Liver (tissue), 9 donors: ENCODE measurements around the gene NR2F2. TPM values are rescaled to one million over a fixed set of nuclear protein-coding genes. Genes with fewer than 3 reads are reported as not detected.

Experiments
- DNase-seq: peaks from one replicate; pipeline ENCODE4 v3.0.0-alpha.2; 2017; ENCODE audit warnings: low spot score
- H3K27ac ChIP-seq, 2 donors: one replicate each; pipeline ENCODE4 v1.7.0; 2013; ENCODE audit warnings: inconsistent platforms in 2 of 2, low read length in 2 of 2, control low read depth in 1 of 2, low read depth in 1 of 2, mild to moderate bottlenecking in 1 of 2
- H3K27me3 ChIP-seq, 4 donors: one replicate each; pipeline versions ENCODE4 v1.6.1 to v1.7.0; 2013; ENCODE audit warnings: low read length in 3 of 4, inconsistent platforms in 1 of 4, mild to moderate bottlenecking in 1 of 4, moderate library complexity in 1 of 4; ENCODE audit not compliant: control insufficient read depth in 4 of 4, insufficient read depth in 4 of 4
- H3K36me3 ChIP-seq, 4 donors: one replicate each; pipeline versions ENCODE4 v1.6.1 to v1.7.0; 2013; ENCODE audit warnings: low read length in 3 of 4, mild to moderate bottlenecking in 3 of 4, low read depth in 1 of 4, moderate library complexity in 1 of 4; ENCODE audit not compliant: control insufficient read depth in 4 of 4, insufficient read depth in 3 of 4
- H3K4me1 ChIP-seq, 4 donors: one replicate each; pipeline versions ENCODE4 v1.6.1 to v1.7.0; 2013; ENCODE audit warnings: low read length in 3 of 4, mild to moderate bottlenecking in 3 of 4, moderate library complexity in 1 of 4; ENCODE audit not compliant: control insufficient read depth in 4 of 4, insufficient read depth in 4 of 4
- H3K4me3 ChIP-seq, 3 donors: one replicate each; pipeline versions ENCODE4 v1.6.1 to v1.7.0; 2013; ENCODE audit warnings: low read length in 3 of 3, control low read depth in 1 of 3, low read depth in 1 of 3, mild to moderate bottlenecking in 1 of 3
- H3K9ac ChIP-seq, 2 donors: one replicate each; pipeline ENCODE4 v1.7.0; 2013; ENCODE audit warnings: low read length in 2 of 2, mild to moderate bottlenecking in 2 of 2, moderate library complexity in 2 of 2, control low read depth in 1 of 2, low read depth in 1 of 2
- H3K9me3 ChIP-seq, 4 donors: one replicate each; pipeline versions ENCODE4 v1.6.1 to v1.7.0; 2013; ENCODE audit warnings: low read length in 3 of 4; ENCODE audit not compliant: control insufficient read depth in 4 of 4
- ATF3 ChIP-seq: IDR thresholded peaks from 2 replicates; pipeline ENCODE4 v1.6.1; 2016; ENCODE audit warnings: antibody characterized with exemption
- CTCF ChIP-seq: fragments of 150-350 bp; IDR thresholded peaks from 2 replicates; pipeline ENCODE4 v1.5.1; 2017; ENCODE audit warnings: improper control_type of control experiment, low read depth, low read length; ENCODE audit not compliant: missing input control
- EGR1 ChIP-seq, 2 donors: IDR thresholded peaks; 2 replicates each; pipeline ENCODE4 v1.6.1; 2016 to 2018; ENCODE audit warnings: antibody characterized with exemption in 2 of 2, low read depth in 2 of 2
- FOXA1 ChIP-seq: IDR thresholded peaks from 2 replicates; pipeline ENCODE4 v1.6.1; 2016; ENCODE audit warnings: antibody characterized with exemption
- FOXA2 ChIP-seq: IDR thresholded peaks from 2 replicates; pipeline ENCODE4 v1.6.1; 2016; ENCODE audit warnings: antibody characterized with exemption
- GABPA ChIP-seq, 2 donors: IDR thresholded peaks in 1 of 2; conservative IDR thresholded peaks in 1 of 2; 2 replicates each; pipeline ENCODE4 v1.6.1; 2016; ENCODE audit warnings: antibody characterized with exemption in 2 of 2, mild to moderate bottlenecking in 1 of 2, moderate library complexity in 1 of 2
- HNF4A ChIP-seq, 2 donors: conservative IDR thresholded peaks; 2 replicates each; pipeline ENCODE4 v1.6.1; 2016; ENCODE audit warnings: antibody characterized with exemption in 2 of 2, mild to moderate bottlenecking in 2 of 2
- HNF4G ChIP-seq: IDR thresholded peaks from 2 replicates; pipeline ENCODE4 v1.6.1; 2016; ENCODE audit warnings: antibody characterized with exemption
- JUND ChIP-seq, 2 donors: IDR thresholded peaks; 2 replicates each; pipeline ENCODE4 v1.6.1; 2016; ENCODE audit warnings: antibody characterized with exemption in 2 of 2
- MAX ChIP-seq: IDR thresholded peaks from 2 replicates; pipeline ENCODE4 v1.6.1; 2016; ENCODE audit warnings: antibody characterized with exemption
- NR2F2 ChIP-seq: IDR thresholded peaks from 2 replicates; pipeline ENCODE4 v1.6.1; 2016; ENCODE audit warnings: antibody characterized with exemption
- RAD21 ChIP-seq, 2 donors: IDR thresholded peaks; 2 replicates each; pipeline ENCODE4 v1.6.1; 2016; ENCODE audit warnings: antibody characterized with exemption in 2 of 2, mild to moderate bottlenecking in 2 of 2
- REST ChIP-seq: IDR thresholded peaks from 2 replicates; pipeline ENCODE4 v1.6.1; 2016; ENCODE audit warnings: antibody characterized with exemption, mild to moderate bottlenecking
- RXRA ChIP-seq, 2 donors: IDR thresholded peaks; 2 replicates each; pipeline ENCODE4 v1.6.1; 2017 to 2018; ENCODE audit warnings: antibody characterized with exemption in 2 of 2, mild to moderate bottlenecking in 1 of 2
- SP1 ChIP-seq: IDR thresholded peaks from 2 replicates; pipeline ENCODE4 v1.6.1; 2018; ENCODE audit warnings: antibody characterized with exemption, mild to moderate bottlenecking
- TAF1 ChIP-seq: conservative IDR thresholded peaks from 2 replicates; pipeline ENCODE4 v1.6.1; 2016; ENCODE audit warnings: antibody characterized with exemption, mild to moderate bottlenecking
- YY1 ChIP-seq: IDR thresholded peaks from 2 replicates; pipeline ENCODE4 v1.6.1; 2016; ENCODE audit warnings: antibody characterized with exemption, mild to moderate bottlenecking
- ZBTB33 ChIP-seq: IDR thresholded peaks from 2 replicates; pipeline ENCODE4 v1.6.1; 2016; ENCODE audit warnings: antibody characterized with exemption
- WGBS: extraction: QIAGEN DNeasy Blood & Tissue Kit; methylation state at CpG from one replicate; pipeline ENCODE4 v1.1.7; 2013; 5-methylcytosine and 5-hydroxymethylcytosine counted together
- polyA plus RNA-seq, 2 donors: library from polyadenylated mRNA; stranded (reverse) in 1 of 2; unstranded in 1 of 2; fragments of 200-250 nt in 1 of 2; fragments of >200 nt in 1 of 2; fragmentation: Nextera tagmentation in 1 of 2; extraction: Ambion mirVana in 1 of 2; gene quantifications; one replicate each; pipeline versions ENCODE4 v1.2.1 to v1.2.3, GENCODE V29; 2013 to 2015
- total RNA-seq, 2 donors: library from RNA; depleted of rRNA; stranded (reverse); fragments of >200 nt; gene quantifications; one replicate each; pipeline ENCODE4 v1.2.3, GENCODE V29; 2014
- donor health status: healthy.
- donor health status: healthy.
- donor health status: healthy.
- donor health status: healthy.
- donor health status: healthy.

The NR2F2 gene
- total and polyA plus RNA-seq, 4 donors, result 5.9 to 22.4 (median 9.2) TPM

GRCh38 chr15:96355568-96356187 lies 25.2 kb downstream of the NR2F2 start:
- Histone ChIP-seq H3K4me3 (no peak overlapping the region), H3K9me3 (no peaks in the 10 kb centered on the region), H3K9ac (no peak overlapping the region), H3K27me3 (no peaks in the 10 kb centered on the region), H3K27ac (peak overlapping the region; percentile 80 to 83), H3K36me3 (no peaks in the 10 kb centered on the region), H3K4me1 (peaks cover 13 to 58% (median 38%) of the 10 kb centered on the region in 4 donors)
- TF ChIP-seq FOXA2 (no peak), HNF4G (no peak), FOXA1 (no peak), GABPA (IDR thresholded peaks at IDR 0.05 in 1 of 2, conservative IDR thresholded peaks at IDR 0.05 in 1 of 2) (no peak), NR2F2 (no peak), RXRA (IDR thresholded peaks at IDR 0.05) (no peak), YY1 (no peak), CTCF (no peak), ATF3 (no peak)
- WGBS, result 73% methylated on average over 7 of the region's 7 CpGs
- DNase-seq, result no peak

GRCh38 chr15:96356494-96357455 lies 26.3 kb downstream of the NR2F2 start:
- H3K4me1 ChIP-seq, result peaks cover 13 to 54% (median 33%) of the 10 kb centered on the region in 4 donors
- H3K27ac ChIP-seq, result peak overlapping the region; percentile 69 to 73
- H3K9ac ChIP-seq, result peak overlapping the region; percentile 47 to 84
- H3K27me3 ChIP-seq, result no peaks in the 10 kb centered on the region
- H3K9me3 ChIP-seq, result no peaks in the 10 kb centered on the region
- TF ChIP-seq ATF3 (no peak), RAD21 (IDR thresholded peaks at IDR 0.05) (peak; percentile 86 to 90), HNF4A (conservative IDR thresholded peaks at IDR 0.05) (no peak), RXRA (IDR thresholded peaks at IDR 0.05) (no peak), JUND (IDR thresholded peaks at IDR 0.05) (no peak), TAF1 (no peak), CTCF (peak; percentile 98), FOXA2 (peak; percentile 7), REST (peak; percentile 22), ZBTB33 (no peak), MAX (no peak), SP1 (no peak), YY1 (peak; percentile 33), GABPA (IDR thresholded peaks at IDR 0.05 in 1 of 2, conservative IDR thresholded peaks at IDR 0.05 in 1 of 2) (no peak), HNF4G (no peak), NR2F2 (no peak), EGR1 (IDR thresholded peaks at IDR 0.05; ENCODE audit: low read depth in 2 of 2) (no peak), FOXA1 (no peak)
- peak; percentile 81 for DNase-seq
- under 1% methylated on average over 67 of the region's 67 CpGs for WGBS
- no peaks in the 10 kb centered on the region for H3K36me3 ChIP-seq
- H3K4me3 ChIP-seq, result peak overlapping the region; percentile 67 to 87 (median 75)
